ENCODE data around the gene IFNGR2. TPM values are rescaled to one million over a fixed set of nuclear protein-coding genes. Genes with fewer than 3 reads are reported as not detected.
A peak's percentile ranks its signal among the peaks of the same experiment; 100 is the strongest.

The IFNGR2 gene
- total RNA-seq, 2 donors from 2014 or later, result 17.9 to 18.7 TPM

DNA sequence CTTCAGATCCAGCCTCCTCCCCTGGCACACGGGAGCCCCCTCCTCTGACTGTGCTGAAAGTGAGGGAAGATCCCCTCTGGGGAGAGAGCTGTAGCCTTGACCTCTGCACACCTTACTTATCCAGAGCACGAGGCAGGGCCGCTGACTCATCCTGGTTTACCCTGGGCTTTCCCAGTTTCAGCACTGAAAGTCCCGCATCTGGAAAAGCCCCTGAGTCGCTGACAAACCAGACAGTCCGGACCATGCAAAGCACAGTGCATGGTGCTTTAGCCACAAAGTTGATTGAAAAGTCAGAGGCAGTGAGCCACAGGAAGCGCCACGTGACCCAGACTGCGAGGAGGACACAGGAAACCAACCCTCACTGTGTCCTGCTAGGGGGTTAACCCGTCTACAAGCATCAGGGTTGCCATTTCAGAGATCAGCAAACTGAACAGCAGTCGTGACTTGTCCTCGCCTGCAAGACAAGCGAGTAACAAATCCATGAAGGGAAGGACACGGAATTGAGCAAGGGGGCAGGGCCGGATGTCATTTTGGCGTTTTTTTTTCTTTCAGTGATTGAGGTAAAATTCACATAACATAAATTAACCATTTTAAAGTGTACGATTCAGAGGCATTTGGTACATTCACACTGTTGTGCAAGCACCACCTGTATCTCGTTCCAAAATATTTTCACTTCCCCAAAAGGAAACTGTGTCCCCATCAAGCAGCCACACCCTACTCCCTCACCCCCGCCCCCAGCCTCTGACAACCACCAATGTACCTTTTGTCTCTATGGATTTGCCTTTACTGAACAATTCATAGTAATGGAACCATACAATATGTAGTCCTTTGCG, 19.9 kb upstream of the IFNGR2 start:
- H3K4me3 Mint-ChIP-seq, result peak overlapping the region; percentile 91
- peak; percentile 51 to 73 (median 60) for DNase-seq
- no peaks in the 10 kb centered on the region for H3K27me3 Mint-ChIP-seq
- peak overlapping the region; percentile 94 for H3K27ac Mint-ChIP-seq
- no peaks in the 10 kb centered on the region for H3K36me3 Mint-ChIP-seq (ENCODE audit: low read depth)
- H3K4me1 Mint-ChIP-seq, result peaks cover 49% of the 10 kb centered on the region
- no peaks in the 10 kb centered on the region for H3K9me3 ChIP-seq (ENCODE audit: control insufficient read depth, low read length, poor library complexity, severe bottlenecking)
- peak; percentile 72 for ATAC-seq

GRCh38 chr21:33384841-33385331, 18.3 kb upstream of the IFNGR2 start:
- ATAC-seq (peak; percentile 52), DNase-seq (no peak)
- Mint-ChIP-seq H3K36me3 (ENCODE audit: low read depth) (no peaks in the 10 kb centered on the region), H3K27ac (peak overlapping the region; percentile 94), H3K27me3 (no peaks in the 10 kb centered on the region), H3K4me1 (peaks cover 47% of the 10 kb centered on the region), H3K4me3 (peak overlapping the region; percentile 83)
- H3K9me3 ChIP-seq (ENCODE audit: control insufficient read depth, low read length, poor library complexity, severe bottlenecking), result no peaks in the 10 kb centered on the region

DNA sequence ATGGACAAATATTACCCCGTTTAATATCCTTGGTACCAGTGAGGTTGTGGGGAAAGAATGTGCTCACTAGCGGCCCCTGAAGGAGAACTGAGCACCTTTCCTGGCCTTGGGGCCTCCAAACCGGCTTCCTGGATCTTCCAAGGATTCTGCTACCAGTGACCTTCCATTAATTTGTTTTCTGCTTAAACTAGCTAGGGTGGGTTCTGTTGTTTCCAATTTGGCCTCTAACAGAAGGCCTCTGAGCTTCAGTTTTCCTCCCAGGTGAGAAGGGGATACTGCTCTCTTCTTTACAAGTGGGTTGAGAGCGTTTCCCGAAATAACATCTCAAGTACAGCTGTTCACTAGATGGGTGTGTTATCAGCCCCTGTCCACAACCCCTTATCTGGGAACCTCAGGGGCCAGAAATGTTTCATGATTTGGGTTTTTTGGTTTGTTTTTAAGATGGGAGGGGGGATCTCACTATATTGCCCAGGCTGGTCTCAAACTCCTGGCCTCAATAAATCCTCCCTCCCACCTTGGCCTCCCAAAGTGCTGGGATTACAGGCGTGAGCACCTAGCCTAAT, 16.9 kb upstream of the IFNGR2 start:
- Mint-ChIP-seq H3K4me1 (peaks cover 35% of the 10 kb centered on the region), H3K4me3 (no peak overlapping the region), H3K36me3 (ENCODE audit: low read depth) (no peaks in the 10 kb centered on the region), H3K27ac (no peak overlapping the region), H3K27me3 (no peaks in the 10 kb centered on the region)
- DNase-seq (no peak), ATAC-seq (no peak)
- no peaks in the 10 kb centered on the region for H3K9me3 ChIP-seq (ENCODE audit: control insufficient read depth, low read length, poor library complexity, severe bottlenecking)

DNA sequence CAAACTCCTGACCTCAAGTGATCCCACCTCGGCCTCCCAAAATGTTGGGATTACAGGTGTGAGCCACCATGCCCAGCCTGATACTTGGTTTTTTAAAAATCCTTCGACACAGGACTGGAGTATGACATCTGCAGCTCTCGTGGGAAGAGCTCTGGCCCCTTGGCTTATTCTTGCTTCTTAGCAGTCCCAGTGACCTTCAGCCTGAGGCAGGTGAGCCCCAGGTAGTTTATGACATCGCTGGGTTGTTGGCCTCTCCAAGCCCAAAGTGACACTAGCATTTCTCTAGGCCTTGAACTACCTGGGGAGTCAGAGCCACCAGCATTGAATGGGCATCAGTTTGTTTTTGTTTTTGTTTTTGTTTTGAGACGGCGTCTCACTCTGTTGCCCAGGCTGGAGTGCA, 15.9 kb upstream of the IFNGR2 start:
- no peaks in the 10 kb centered on the region for H3K9me3 ChIP-seq (ENCODE audit: control insufficient read depth, low read length, poor library complexity, severe bottlenecking)
- no peak for ATAC-seq
- no peak overlapping the region for H3K27ac Mint-ChIP-seq
- no peaks in the 10 kb centered on the region for H3K27me3 Mint-ChIP-seq
- peaks cover 28% of the 10 kb centered on the region for H3K4me1 Mint-ChIP-seq
- H3K4me3 Mint-ChIP-seq, result no peak overlapping the region
- no peak for DNase-seq
- H3K36me3 Mint-ChIP-seq (ENCODE audit: low read depth), result no peaks in the 10 kb centered on the region

DNA sequence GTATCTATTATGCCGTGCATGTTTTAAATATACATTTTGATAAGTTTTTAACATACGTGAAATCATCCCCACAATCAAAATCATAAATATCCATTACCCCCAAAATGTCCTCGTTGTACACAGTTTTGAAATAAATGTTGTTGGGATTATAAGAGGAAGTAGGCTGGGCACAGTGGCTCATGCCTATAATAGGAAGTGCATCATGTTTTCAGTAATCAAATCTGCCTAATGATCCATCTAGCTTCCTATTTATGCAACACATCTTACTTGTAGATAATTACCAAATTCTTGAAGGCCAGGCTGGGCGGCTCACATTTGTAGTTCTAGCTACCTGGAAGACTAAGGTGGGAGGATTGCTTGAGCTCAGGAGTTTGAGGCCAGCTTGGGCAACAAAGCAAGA, 15.0 kb upstream of the IFNGR2 start:
- H3K9me3 ChIP-seq (ENCODE audit: control insufficient read depth, low read length, poor library complexity, severe bottlenecking), result no peaks in the 10 kb centered on the region
- Mint-ChIP-seq H3K36me3 (ENCODE audit: low read depth) (no peaks in the 10 kb centered on the region), H3K27me3 (no peaks in the 10 kb centered on the region), H3K27ac (no peak overlapping the region), H3K4me1 (peaks cover 22% of the 10 kb centered on the region), H3K4me3 (no peak overlapping the region)
- ATAC-seq, result no peak
- no peak for DNase-seq

GRCh38 chr21:33390479-33390878, 12.7 kb upstream of the IFNGR2 start:
- DNase-seq (no peak), ATAC-seq (no peak)
- no peak overlapping the region for H3K27ac Mint-ChIP-seq
- H3K4me3 Mint-ChIP-seq, result no peak overlapping the region
- no peaks in the 10 kb centered on the region for H3K27me3 Mint-ChIP-seq
- H3K36me3 Mint-ChIP-seq (ENCODE audit: low read depth), result no peaks in the 10 kb centered on the region
- H3K4me1 Mint-ChIP-seq, result peaks cover 7% of the 10 kb centered on the region
- no peaks in the 10 kb centered on the region for H3K9me3 ChIP-seq (ENCODE audit: control insufficient read depth, low read length, poor library complexity, severe bottlenecking)

GRCh38 chr21:33391656-33392055, 11.6 kb upstream of the IFNGR2 start:
- Mint-ChIP-seq H3K36me3 (ENCODE audit: low read depth) (no peaks in the 10 kb centered on the region), H3K27me3 (no peaks in the 10 kb centered on the region), H3K27ac (no peak overlapping the region), H3K4me3 (no peak overlapping the region), H3K4me1 (peaks cover 4% of the 10 kb centered on the region)
- no peak for DNase-seq
- ATAC-seq, result no peak
- H3K9me3 ChIP-seq (ENCODE audit: control insufficient read depth, low read length, poor library complexity, severe bottlenecking), result no peaks in the 10 kb centered on the region

GRCh38 chr21:33392284-33392985, 10.8 kb upstream of the IFNGR2 start:
- no peak overlapping the region for H3K4me3 Mint-ChIP-seq
- no peak overlapping the region for H3K27ac Mint-ChIP-seq
- peaks cover 4% of the 10 kb centered on the region for H3K4me1 Mint-ChIP-seq
- no peaks in the 10 kb centered on the region for H3K9me3 ChIP-seq (ENCODE audit: control insufficient read depth, low read length, poor library complexity, severe bottlenecking)
- DNase-seq (no peak), ATAC-seq (no peak)
- no peaks in the 10 kb centered on the region for H3K27me3 Mint-ChIP-seq
- H3K36me3 Mint-ChIP-seq (ENCODE audit: low read depth), result no peaks in the 10 kb centered on the region

DNA sequence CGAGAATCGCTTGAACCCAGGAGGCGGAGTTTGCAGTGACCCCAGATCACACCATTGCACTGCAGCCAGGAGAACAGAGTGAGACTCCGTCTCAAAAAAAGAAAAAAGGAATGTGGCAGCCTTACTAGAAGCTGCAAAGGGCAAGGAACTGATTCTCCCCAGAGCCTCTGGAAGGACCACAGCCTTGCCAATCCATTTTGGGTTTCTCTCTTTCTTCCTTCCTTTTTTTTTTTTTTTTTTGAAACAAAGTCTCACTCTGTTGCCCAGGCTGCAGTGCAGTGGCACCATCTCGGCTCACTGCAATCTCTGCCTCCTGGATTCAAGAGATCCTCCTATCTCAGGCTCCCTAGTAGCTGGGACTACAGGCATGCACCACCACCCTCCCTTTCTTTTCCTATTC, 9.9 kb upstream of the IFNGR2 start:
- Mint-ChIP-seq H3K4me1 (peaks cover 4% of the 10 kb centered on the region), H3K27me3 (no peaks in the 10 kb centered on the region), H3K27ac (no peak overlapping the region), H3K36me3 (ENCODE audit: low read depth) (no peaks in the 10 kb centered on the region), H3K4me3 (no peak overlapping the region)
- DNase-seq (no peak), ATAC-seq (no peak)
- no peaks in the 10 kb centered on the region for H3K9me3 ChIP-seq (ENCODE audit: control insufficient read depth, low read length, poor library complexity, severe bottlenecking)

DNA sequence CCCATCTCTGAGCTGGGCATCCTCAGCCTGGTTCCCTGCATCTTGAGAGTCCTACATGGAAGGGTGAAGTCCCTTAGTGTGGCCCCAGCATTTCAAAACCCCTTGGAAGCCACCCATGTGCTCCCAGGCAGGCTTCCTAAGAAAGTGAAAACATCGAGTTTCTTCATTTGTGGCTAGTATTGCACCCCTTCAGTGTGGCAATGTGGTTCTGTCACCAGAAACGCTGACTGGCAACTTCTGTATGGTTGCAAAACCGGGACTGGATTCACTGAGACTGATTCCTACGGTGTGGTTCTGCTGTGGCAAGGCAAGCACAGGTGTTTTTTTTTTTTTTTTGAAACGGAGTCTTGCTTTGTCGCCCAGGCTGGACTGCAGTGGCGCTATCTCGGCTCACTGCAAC, 9.0 kb upstream of the IFNGR2 start:
- Mint-ChIP-seq H3K27me3 (no peaks in the 10 kb centered on the region), H3K27ac (no peak overlapping the region), H3K4me1 (peaks cover 4% of the 10 kb centered on the region), H3K4me3 (no peak overlapping the region), H3K36me3 (ENCODE audit: low read depth) (no peaks in the 10 kb centered on the region)
- H3K9me3 ChIP-seq (ENCODE audit: control insufficient read depth, low read length, poor library complexity, severe bottlenecking), result no peaks in the 10 kb centered on the region
- DNase-seq (no peak), ATAC-seq (no peak)

GRCh38 chr21:33395891-33396331, 7.3 kb upstream of the IFNGR2 start:
- Mint-ChIP-seq H3K27ac (no peak overlapping the region), H3K27me3 (no peaks in the 10 kb centered on the region), H3K36me3 (ENCODE audit: low read depth) (no peaks in the 10 kb centered on the region), H3K4me1 (peaks cover 7% of the 10 kb centered on the region), H3K4me3 (no peak overlapping the region)
- ATAC-seq (no peak), DNase-seq (no peak)
- H3K9me3 ChIP-seq (ENCODE audit: control insufficient read depth, low read length, poor library complexity, severe bottlenecking), result no peaks in the 10 kb centered on the region

- no peaks in the 10 kb centered on the region for H3K9me3 ChIP-seq (ENCODE audit: control insufficient read depth, low read length, poor library complexity, severe bottlenecking)
Observed at GRCh38 chr21:33396436-33396835, 6.8 kb upstream of the IFNGR2 start.

DNA sequence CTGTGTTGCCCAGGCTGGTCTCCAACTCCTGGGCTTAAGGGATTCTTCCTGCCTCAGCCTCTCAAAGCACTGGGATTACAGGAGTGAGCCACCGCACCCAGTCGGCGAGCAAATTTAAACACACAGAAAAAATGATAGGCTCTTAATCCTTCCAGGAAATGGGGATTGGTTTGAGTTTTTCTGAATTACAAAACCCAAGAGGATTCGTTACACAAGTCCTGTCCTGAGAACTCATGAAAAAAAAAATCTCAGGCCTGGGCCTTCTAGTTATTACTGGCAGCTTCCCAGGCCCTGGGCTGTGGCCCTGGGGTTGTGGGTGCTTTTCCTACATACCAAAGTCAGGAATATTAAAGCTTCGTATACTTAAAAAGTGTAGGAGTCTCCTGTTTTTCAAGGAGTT, 6.3 kb upstream of the IFNGR2 start:
- Mint-ChIP-seq H3K36me3 (ENCODE audit: low read depth) (no peaks in the 10 kb centered on the region), H3K4me1 (peaks cover 8% of the 10 kb centered on the region), H3K27ac (no peak overlapping the region), H3K4me3 (no peak overlapping the region), H3K27me3 (no peaks in the 10 kb centered on the region)
- ATAC-seq (no peak), DNase-seq (no peak)
- no peaks in the 10 kb centered on the region for H3K9me3 ChIP-seq (ENCODE audit: control insufficient read depth, low read length, poor library complexity, severe bottlenecking)

More at GRCh38 chr21:33396436-33396835, 6.8 kb upstream of the IFNGR2 start:
- H3K4me1 Mint-ChIP-seq, result peaks cover 8% of the 10 kb centered on the region
- no peak overlapping the region for H3K4me3 Mint-ChIP-seq
- no peak overlapping the region for H3K27ac Mint-ChIP-seq
- DNase-seq, result no peak
- H3K36me3 Mint-ChIP-seq (ENCODE audit: low read depth), result no peaks in the 10 kb centered on the region
- ATAC-seq, result no peak
- H3K27me3 Mint-ChIP-seq, result no peaks in the 10 kb centered on the region

Measured in T-helper 17 cell (primary cell).